ENCODE measurements around the gene CD82.

Gene CD82

GRCh38 chr11:44618561-44619425 is 53.3 kb downstream of the CD82 start:
- TF ChIP-seq TAF1 (IDR thresholded peaks at IDR 0.05; ENCODE audit: low read depth, low read length) (no peak), POU2F2 (IDR thresholded peaks at IDR 0.05; ENCODE audit: low read depth, low read length) (no peak), POLR2A (IDR thresholded peaks at IDR 0.05; ENCODE audit: low read depth, low read length) (no peak), PAX5 (IDR thresholded peaks at IDR 0.05; ENCODE audit: insufficient read depth, low read length, severe bottlenecking) (no peak), SPI1 (IDR thresholded peaks at IDR 0.05; ENCODE audit: low read depth, low read length) (no peak), POLR2AphosphoS5 (IDR thresholded peaks at IDR 0.05; ENCODE audit: low read depth, low read length) (no peak)
- no peak for FAIRE-seq
- DNase-seq (ENCODE audit: insufficient read length, low spot score), result no peak

GRCh38 chr11:44620328-44620725 is 54.9 kb downstream of the CD82 start:
- TF ChIP-seq SPI1 (IDR thresholded peaks at IDR 0.05; ENCODE audit: low read depth, low read length) (no peak), PAX5 (IDR thresholded peaks at IDR 0.05; ENCODE audit: insufficient read depth, low read length, severe bottlenecking) (no peak), TAF1 (IDR thresholded peaks at IDR 0.05; ENCODE audit: low read depth, low read length) (no peak), POU2F2 (IDR thresholded peaks at IDR 0.05; ENCODE audit: low read depth, low read length) (no peak), POLR2AphosphoS5 (IDR thresholded peaks at IDR 0.05; ENCODE audit: low read depth, low read length) (no peak), POLR2A (IDR thresholded peaks at IDR 0.05; ENCODE audit: low read depth, low read length) (no peak)
- no peak for FAIRE-seq

GRCh38 chr11:44621140-44621681 is 55.7 kb downstream of the CD82 start:
- FAIRE-seq, result peak; percentile 33
- TF ChIP-seq POLR2AphosphoS5 (IDR thresholded peaks at IDR 0.05; ENCODE audit: low read depth, low read length) (peak; percentile 32; the same call in 1 of the 2 replicates), PAX5 (IDR thresholded peaks at IDR 0.05; ENCODE audit: insufficient read depth, low read length, severe bottlenecking) (no peak), POU2F2 (IDR thresholded peaks at IDR 0.05; ENCODE audit: low read depth, low read length) (peak; percentile 44; the same call in 1 of the 2 replicates), TAF1 (IDR thresholded peaks at IDR 0.05; ENCODE audit: low read depth, low read length) (no peak), SPI1 (IDR thresholded peaks at IDR 0.05; ENCODE audit: low read depth, low read length) (no peak)
- DNase-seq (ENCODE audit: insufficient read length, low spot score), result peak; percentile 70

More at GRCh38 chr11:44620328-44620725, 54.9 kb downstream of the CD82 start:
- DNase-seq (ENCODE audit: insufficient read length, low spot score), result no peak

GRCh38 chr11:44621784-44622183 is 56.3 kb downstream of the CD82 start:
- TF ChIP-seq PAX5 (IDR thresholded peaks at IDR 0.05; ENCODE audit: insufficient read depth, low read length, severe bottlenecking) (no peak), POU2F2 (IDR thresholded peaks at IDR 0.05; ENCODE audit: low read depth, low read length) (no peak), TAF1 (IDR thresholded peaks at IDR 0.05; ENCODE audit: low read depth, low read length) (no peak), SPI1 (IDR thresholded peaks at IDR 0.05; ENCODE audit: low read depth, low read length) (no peak), POLR2A (IDR thresholded peaks at IDR 0.05; ENCODE audit: low read depth, low read length) (no peak), POLR2AphosphoS5 (IDR thresholded peaks at IDR 0.05; ENCODE audit: low read depth, low read length) (no peak)
- FAIRE-seq (no peak), DNase-seq (ENCODE audit: insufficient read length, low spot score) (no peak)

- FAIRE-seq (no peak), DNase-seq (ENCODE audit: insufficient read length, low spot score) (no peak)
- no peak for TF ChIP-seq SPI1 (IDR thresholded peaks at IDR 0.05; ENCODE audit: low read depth, low read length)
- no peak for TF ChIP-seq POLR2A (IDR thresholded peaks at IDR 0.05; ENCODE audit: low read depth, low read length)
- TF ChIP-seq POU2F2 (IDR thresholded peaks at IDR 0.05; ENCODE audit: low read depth, low read length), result no peak
- no peak for TF ChIP-seq PAX5 (IDR thresholded peaks at IDR 0.05; ENCODE audit: insufficient read depth, low read length, severe bottlenecking)
- no peak for TF ChIP-seq TAF1 (IDR thresholded peaks at IDR 0.05; ENCODE audit: low read depth, low read length)
- no peak for TF ChIP-seq POLR2AphosphoS5 (IDR thresholded peaks at IDR 0.05; ENCODE audit: low read depth, low read length)
These were observed 56.8 kb downstream of the CD82 start for GRCh38 chr11:44622190-44622650.

GRCh38 chr11:44622721-44623258 is 57.3 kb downstream of the CD82 start:
- DNase-seq (ENCODE audit: insufficient read length, low spot score), result no peak
- FAIRE-seq, result no peak

GRCh38 chr11:44623341-44623730 is 57.9 kb downstream of the CD82 start:
- no peak for TF ChIP-seq TAF1 (IDR thresholded peaks at IDR 0.05; ENCODE audit: low read depth, low read length)
- TF ChIP-seq SPI1 (IDR thresholded peaks at IDR 0.05; ENCODE audit: low read depth, low read length), result 0 out of 2 replicates have a peak, but pooled peaks have one; percentile 27
- no peak for TF ChIP-seq POU2F2 (IDR thresholded peaks at IDR 0.05; ENCODE audit: low read depth, low read length)
- TF ChIP-seq POLR2AphosphoS5 (IDR thresholded peaks at IDR 0.05; ENCODE audit: low read depth, low read length), result peak; percentile 74
- DNase-seq (ENCODE audit: insufficient read length, low spot score) (no peak), FAIRE-seq (peak; percentile 62)

More at GRCh38 chr11:44622721-44623258, 57.3 kb downstream of the CD82 start:
- TF ChIP-seq TAF1 (IDR thresholded peaks at IDR 0.05; ENCODE audit: low read depth, low read length), result no peak
- peak; percentile 35; the same call in 1 of the 2 replicates for TF ChIP-seq POLR2A (IDR thresholded peaks at IDR 0.05; ENCODE audit: low read depth, low read length)
- peak; percentile 59; the same call in 1 of the 2 replicates for TF ChIP-seq POU2F2 (IDR thresholded peaks at IDR 0.05; ENCODE audit: low read depth, low read length)

- FAIRE-seq (no peak), DNase-seq (ENCODE audit: insufficient read length, low spot score) (no peak)
- TF ChIP-seq SPI1 (IDR thresholded peaks at IDR 0.05; ENCODE audit: low read depth, low read length) (no peak), POLR2AphosphoS5 (IDR thresholded peaks at IDR 0.05; ENCODE audit: low read depth, low read length) (no peak), PAX5 (IDR thresholded peaks at IDR 0.05; ENCODE audit: insufficient read depth, low read length, severe bottlenecking) (no peak), POLR2A (IDR thresholded peaks at IDR 0.05; ENCODE audit: low read depth, low read length) (no peak; the same call in 1 of the 2 replicates), POU2F2 (IDR thresholded peaks at IDR 0.05; ENCODE audit: low read depth, low read length) (no peak)
These were observed 58.4 kb downstream of the CD82 start for GRCh38 chr11:44623731-44624491.
